GM18502 (cell line): Measurements from ENCODE around the gene SPECC1L.
"Not testable (repeated sequence)": the region's sequence is repeated elsewhere in the genome, so short reads cannot be mapped to it uniquely, and the experiment has no call there.

Source experiments
- ATAC-seq: cut with Tn5 transposase; IDR thresholded peaks from one replicate; pipeline ENCODE4 v1.9.1; 2021; ENCODE audit warnings: mild to moderate bottlenecking; ENCODE audit not compliant: unreplicated experiment, poor library complexity

The SPECC1L gene

DNA sequence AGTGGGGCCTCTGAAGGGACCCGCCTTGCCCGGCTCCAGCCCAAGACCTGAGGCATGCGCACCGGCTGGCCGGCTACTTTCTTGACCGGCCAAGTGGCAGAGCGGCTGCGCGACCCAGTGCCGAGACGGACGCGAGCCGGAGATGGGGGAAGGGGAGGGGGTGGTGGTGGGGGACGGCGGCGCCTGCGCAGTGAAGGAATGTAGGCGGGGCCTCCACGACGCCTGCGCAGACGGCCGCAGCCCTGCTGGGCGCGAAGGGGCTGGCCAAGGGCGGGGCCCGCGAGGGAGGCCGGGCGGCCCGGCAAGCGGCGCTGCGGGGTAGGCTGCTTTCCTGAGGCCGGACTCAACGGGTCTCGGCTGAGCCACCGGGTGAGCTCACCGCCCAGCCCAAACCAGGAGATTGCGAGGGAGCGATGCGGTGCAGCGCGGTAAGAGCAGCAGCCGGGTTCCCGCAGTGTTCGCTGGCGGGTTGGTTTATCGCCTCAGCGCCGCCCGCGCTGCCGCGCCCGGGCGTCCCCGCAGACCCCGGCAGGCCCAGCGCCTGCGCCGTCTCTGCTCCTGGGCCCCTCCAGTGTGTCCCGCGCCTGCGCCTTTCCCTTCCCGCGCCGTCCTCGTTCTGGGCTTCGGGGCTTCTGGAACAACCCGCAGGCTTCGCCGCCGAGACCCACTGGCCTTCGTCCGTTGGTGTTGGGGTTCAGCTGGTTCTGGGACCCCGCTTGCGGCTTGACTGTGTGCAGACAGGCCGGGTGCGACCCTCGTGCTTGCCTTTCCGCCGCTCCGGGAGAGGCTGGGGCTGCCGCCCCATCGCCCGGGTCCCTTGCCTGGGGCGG lies at the start of gene SPECC1L:
TSS of gene SPECC1L (plus strand) at position 276 of the 830 bp plus-strand sequence. CDS start 31,401 bp downstream, outside the sequence.
- peak; percentile 84 for ATAC-seq

- ATAC-seq, result no peak
These were observed 46.2 kb upstream of the SPECC1L start for GRCh38 chr22:24224468-24224867.

DNA sequence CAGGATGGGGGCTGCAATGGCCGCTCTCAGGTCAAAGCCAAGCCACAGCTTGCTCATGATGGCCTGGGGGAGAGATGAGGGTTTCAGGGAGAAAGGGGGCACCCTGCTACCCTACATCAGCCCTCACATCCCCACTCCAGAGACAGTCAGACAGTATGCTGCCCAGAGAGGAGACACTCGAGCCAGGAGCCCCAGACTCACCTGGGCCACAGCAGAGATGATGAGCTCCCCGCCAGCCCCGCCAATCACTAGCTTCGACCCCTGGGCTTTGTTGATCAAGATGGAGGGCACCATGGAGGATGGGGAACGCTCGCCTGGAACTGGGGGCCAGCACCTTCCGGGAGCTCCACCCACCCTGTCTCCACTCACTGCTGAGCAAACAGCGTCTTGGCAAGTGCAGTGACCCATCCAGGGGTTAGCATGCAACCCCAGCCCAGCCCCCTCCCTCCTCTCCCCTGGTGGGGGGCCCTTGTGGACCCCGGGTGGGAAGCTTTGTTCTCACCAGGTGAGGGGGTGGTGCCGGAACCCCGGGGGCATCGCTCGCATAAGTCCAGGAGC lies 45.5 kb upstream of the SPECC1L start:
- no peak for ATAC-seq

GRCh38 chr22:24225951-24226350 lies 44.7 kb upstream of the SPECC1L start:
- no peak for ATAC-seq

- no peak for ATAC-seq
These were observed 39.5 kb upstream of the SPECC1L start for GRCh38 chr22:24230911-24231656.

DNA sequence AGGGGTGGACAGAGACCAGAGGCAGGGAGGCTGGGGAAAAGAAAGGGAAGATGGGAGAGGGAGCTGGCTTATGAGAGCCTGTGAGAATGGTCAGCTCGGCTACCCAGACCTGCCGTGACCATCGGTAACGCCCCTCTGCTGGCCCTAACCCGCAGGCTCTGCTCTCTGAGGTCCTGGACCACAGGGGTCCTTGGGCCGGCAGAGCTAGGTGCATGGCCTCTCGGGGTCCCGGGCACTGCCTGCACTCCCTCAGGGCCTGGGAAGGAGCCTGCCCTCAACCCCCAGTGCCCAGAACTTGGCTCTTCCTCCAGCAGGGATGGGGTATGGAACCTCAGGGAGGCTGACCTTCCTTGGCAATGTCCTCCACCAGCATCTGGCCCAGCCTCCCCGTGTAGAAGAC lies 38.9 kb upstream of the SPECC1L start:
- no peak for ATAC-seq

GRCh38 chr22:24232124-24232523 lies 38.5 kb upstream of the SPECC1L start:
- no peak for ATAC-seq

GRCh38 chr22:24232725-24233124 lies 37.9 kb upstream of the SPECC1L start:
- ATAC-seq, result no peak

GRCh38 chr22:24233235-24233634 lies 37.4 kb upstream of the SPECC1L start:
- no peak for ATAC-seq

DNA sequence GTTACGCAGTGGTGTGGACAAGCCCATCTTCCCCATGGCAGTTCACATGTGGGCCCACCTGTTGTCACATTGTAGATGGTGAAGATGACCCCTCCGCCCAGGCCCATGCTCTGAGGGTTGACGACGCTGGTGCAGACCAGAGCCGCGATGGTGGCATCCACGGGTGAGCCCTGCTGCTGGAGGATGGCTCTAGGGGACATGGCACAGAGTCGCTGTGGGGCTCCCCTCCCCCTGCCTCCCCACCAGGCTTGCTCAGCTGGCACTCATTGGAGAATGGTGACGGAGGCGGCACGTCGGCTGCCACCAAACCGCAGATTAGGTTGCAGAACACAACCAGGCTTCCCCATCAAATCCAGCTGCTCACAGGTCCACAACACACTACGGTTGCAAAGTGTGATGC lies 36.8 kb upstream of the SPECC1L start:
- ATAC-seq, result no peak

- no peak for ATAC-seq
These were observed 35.3 kb upstream of the SPECC1L start for GRCh38 chr22:24235315-24235714.

DNA sequence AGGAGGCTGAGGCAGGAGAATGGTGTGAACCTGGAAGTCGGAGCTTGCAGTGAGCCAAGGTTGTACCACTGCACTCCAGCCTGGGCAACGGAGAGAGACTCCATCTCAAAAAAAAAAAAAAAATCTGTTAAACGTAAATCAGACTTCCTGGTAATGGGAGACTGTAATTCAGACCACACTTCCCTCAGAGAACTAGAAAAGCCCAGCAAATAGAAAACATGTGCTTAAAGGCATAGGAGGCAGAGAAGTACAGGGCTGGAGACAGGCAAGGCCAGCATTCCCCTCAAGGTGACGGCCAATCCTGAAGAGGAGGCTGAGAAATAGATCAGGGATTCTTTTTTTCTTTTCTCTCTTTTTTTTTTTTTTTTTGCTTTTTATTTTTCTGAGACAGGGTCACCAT lies 34.0 kb upstream of the SPECC1L start:
- ATAC-seq, result no peak

DNA sequence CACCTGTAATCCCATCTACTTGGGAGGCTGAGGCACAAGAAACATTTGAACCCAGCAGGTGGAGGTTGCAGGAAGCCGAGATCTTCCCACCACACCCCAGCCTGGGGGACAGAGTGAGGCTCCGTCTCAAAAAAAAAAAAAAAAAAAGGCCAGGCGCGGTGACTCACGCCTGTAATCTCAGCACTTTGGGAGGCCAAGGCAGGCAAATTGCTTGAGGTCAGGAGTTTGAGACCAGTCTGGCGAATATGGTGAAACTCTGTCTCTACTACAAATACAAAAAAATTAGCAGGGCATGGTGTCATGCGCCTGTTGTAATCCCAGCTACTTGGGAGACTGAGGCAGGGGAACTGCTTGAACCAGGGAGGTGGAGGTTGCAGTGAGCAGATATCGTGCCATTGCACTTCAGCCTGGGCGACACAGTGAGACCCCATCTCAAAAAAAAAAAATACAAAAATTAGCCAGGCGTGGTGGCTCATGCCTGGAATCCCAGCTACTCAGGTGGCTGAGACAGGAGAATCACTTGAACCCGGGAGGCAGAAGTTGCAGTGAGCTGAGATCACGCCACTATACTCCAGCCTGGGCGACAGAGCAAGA lies 32.4 kb upstream of the SPECC1L start:
- not testable (repeated sequence) for ATAC-seq

DNA sequence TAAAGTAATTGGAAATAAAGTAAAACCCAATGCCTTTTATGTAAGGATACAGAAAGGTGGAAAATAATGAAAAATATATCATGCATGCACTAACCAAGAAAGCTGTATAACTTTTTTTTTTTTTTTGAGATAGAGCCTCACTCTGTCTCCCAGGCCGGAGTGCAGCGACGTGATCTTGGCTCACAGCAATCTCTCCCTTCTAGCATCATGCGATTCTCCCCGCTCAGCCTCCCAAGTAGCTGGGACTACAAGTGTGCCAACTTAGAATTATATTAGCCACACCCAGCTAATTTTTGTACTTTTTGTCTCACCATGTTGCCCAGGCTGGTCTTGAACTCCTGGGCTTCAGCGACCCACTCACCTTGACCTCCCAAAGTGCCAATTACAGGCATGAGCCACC lies 30.2 kb upstream of the SPECC1L start:
- ATAC-seq, result no peak

DNA sequence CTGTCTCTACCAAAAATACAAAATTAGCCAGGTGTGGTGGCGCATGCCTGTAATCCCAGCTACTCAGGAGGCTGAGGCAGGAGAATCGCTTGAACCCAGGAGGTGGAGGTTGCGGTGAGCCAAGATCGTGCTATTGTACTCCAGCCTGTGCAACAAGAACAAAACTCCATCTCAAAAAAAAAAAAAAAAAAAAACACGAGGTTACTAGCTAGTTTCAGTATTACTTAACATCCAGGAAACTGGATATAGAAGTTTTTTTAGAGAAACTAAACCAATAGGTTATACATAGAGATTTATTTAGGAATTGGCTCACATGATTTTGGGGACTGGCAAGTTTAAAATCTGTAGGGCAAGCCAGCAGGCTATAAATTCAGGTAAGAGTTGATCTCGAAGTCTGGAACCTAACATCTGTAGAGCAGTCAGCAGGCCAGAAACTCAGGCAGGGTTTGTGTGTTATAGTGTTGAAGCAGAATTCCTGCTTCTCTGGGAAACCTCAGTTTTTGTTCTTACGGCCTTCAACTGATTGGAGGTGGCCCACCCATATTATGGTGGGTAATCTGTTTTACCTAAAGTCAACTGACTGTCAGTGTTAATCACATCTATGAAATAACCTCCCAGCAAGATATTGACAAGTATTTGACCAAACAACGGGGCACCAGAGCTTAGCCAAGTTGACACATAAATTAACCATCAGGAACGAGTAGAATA lies 29.5 kb upstream of the SPECC1L start:
- not testable (repeated sequence) for ATAC-seq

GRCh38 chr22:24243417-24243816 lies 27.2 kb upstream of the SPECC1L start:
- not testable (repeated sequence) for ATAC-seq

GRCh38 chr22:24244144-24244787 lies 26.4 kb upstream of the SPECC1L start:
- no peak for ATAC-seq

DNA sequence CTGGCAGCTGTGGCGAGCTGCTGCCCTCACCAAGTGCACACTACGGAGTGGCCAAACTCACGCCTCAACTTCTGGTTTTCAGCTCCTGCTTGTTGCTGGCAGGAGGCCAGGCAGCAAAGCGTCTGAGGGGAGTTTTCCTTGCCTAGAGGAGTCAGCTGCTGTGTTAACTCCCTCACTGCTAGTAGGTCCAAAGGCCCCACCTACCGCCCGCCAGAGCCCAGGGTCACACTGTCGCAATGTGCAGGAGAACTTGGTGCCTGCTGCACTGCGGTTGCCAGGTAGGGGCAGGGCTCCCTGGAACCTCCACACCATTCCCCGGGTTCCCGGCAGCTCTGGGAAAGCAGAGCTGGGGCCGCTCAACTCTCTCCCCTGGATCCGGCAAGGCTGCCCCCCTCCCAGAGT lies 25.6 kb upstream of the SPECC1L start, which contains the start of gene GGT5:
TSS of gene GGT5 (minus strand) at position 53 of the 402 bp plus-strand sequence. CDS start 357 bp downstream, outside the sequence.
- ATAC-seq, result not testable (repeated sequence)
